Measurements from ENCODE around the gene PTPRN2.

Gene PTPRN2

DNA sequence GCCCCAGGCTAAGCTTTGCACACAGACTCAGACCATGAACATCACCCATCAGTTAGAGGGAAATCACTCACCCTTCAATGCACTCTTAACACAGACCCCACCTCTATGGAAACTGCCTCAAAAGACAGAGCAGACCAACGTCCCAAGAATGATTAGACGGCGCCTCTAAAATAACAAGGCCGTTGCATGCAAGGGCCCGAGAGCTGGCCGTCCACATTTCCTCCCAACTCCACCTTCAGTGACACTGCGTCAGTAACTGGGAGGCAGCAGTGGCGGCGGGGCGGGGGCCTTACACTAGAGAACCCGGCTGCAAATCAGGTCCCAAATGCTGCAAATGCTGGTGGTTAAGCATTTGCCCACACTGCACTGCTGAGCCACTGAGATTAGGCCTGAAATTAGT lies 115.0 kb downstream of the PTPRN2 start:
- no peak for DNase-seq (ENCODE audit: low read depth, low spot score)
- H3K4me3 ChIP-seq (ENCODE audit: low read depth, low read length) = no peak overlapping the region
- POLR2A ChIA-PET = no interaction called here
- TF ChIP-seq, protein P1, sequence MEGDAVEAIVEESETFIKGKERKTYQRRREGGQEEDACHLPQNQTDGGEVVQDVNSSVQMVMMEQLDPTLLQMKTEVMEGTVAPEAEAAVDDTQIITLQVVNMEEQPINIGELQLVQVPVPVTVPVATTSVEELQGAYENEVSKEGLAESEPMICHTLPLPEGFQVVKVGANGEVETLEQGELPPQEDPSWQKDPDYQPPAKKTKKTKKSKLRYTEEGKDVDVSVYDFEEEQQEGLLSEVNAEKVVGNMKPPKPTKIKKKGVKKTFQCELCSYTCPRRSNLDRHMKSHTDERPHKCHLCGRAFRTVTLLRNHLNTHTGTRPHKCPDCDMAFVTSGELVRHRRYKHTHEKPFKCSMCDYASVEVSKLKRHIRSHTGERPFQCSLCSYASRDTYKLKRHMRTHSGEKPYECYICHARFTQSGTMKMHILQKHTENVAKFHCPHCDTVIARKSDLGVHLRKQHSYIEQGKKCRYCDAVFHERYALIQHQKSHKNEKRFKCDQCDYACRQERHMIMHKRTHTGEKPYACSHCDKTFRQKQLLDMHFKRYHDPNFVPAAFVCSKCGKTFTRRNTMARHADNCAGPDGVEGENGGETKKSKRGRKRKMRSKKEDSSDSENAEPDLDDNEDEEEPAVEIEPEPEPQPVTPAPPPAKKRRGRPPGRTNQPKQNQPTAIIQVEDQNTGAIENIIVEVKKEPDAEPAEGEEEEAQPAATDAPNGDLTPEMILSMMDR (IDR thresholded peaks at IDR 0.05; ENCODE audit: insufficient read depth, low read length, missing control alignments) = no peak
- CTCF ChIA-PET = no interaction called here

DNA sequence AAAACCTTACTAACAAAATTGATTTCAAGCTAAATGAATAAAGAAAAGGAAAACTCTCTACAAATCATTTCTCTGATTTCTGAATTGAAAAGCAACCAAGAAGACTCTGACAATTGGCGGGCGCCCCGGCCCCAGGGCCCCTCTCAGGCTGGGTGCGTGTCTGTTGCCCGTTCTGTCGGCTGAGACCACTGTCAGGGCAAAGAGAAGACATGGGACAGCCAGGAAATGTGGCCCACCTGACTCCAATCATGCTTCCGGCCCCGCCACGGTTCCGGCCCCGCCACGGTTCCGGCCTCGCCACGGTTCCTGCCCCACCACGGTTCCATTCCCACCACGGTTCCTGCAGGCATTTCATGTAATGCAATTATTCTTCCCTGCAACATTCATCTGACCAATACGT lies 115.9 kb downstream of the PTPRN2 start:
- no peak overlapping the region for H3K4me3 ChIP-seq (ENCODE audit: low read depth, low read length)
- TF ChIP-seq, protein P1 (IDR thresholded peaks at IDR 0.05; ENCODE audit: insufficient read depth, low read length, missing control alignments) = no peak
- CTCF ChIA-PET = no interaction called here
- POLR2A ChIA-PET = no interaction called here
- no peak for DNase-seq (ENCODE audit: low read depth, low spot score)

DNA sequence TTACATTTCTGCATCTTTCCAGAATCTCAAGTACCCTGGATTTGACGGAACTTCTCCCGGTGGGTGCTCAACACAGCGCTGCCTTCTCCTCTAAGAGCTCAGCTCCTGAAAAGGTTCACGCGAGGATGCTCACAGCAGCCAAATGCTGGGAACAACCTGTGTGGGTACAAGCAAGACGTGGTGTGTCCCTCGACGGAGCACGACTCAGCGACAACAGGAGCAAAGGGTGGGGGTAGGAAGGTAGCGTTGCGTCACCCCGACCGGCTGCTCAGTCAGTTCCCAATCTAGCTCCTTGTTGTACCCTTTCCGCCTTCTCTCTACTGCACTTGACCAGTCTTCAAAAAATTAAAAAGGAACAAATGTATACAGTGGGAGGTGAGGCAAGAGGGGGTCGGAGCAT lies 117.3 kb downstream of the PTPRN2 start:
- no peak for DNase-seq (ENCODE audit: low read depth, low spot score)
- ChIA-PET CTCF (no interaction called here), POLR2A (interaction anchor here (0.7 kb wide), 1 partner anchor 112 kb away, joined by 3 read pairs; no protein-coding TSS in a partner anchor)
- H3K4me3 ChIP-seq (ENCODE audit: low read depth, low read length) = no peak overlapping the region
- TF ChIP-seq, protein P1 (IDR thresholded peaks at IDR 0.05; ENCODE audit: insufficient read depth, low read length, missing control alignments) = no peak

- no peak for DNase-seq (ENCODE audit: low read depth, low spot score)
- POLR2A ChIA-PET = interaction anchor here (0.7 kb wide), 1 partner anchor 112 kb away, joined by 3 read pairs; no protein-coding TSS in a partner anchor
- TF ChIP-seq, protein P1 (IDR thresholded peaks at IDR 0.05; ENCODE audit: insufficient read depth, low read length, missing control alignments) = no peak
- H3K4me3 ChIP-seq (ENCODE audit: low read depth, low read length) = no peak overlapping the region
- CTCF ChIA-PET = no interaction called here
Measured at GRCh38 chr7:158469396-158470051, 118.1 kb downstream of the PTPRN2 start.

- POLR2A ChIA-PET = no interaction called here
- H3K4me3 ChIP-seq (ENCODE audit: low read depth, low read length) = no peak overlapping the region
- DNase-seq (ENCODE audit: low read depth, low spot score) = no peak
- CTCF ChIA-PET = no interaction called here
- TF ChIP-seq, protein P1 (IDR thresholded peaks at IDR 0.05; ENCODE audit: insufficient read depth, low read length, missing control alignments) = no peak
Measured at GRCh38 chr7:158468700-158469296, 118.8 kb downstream of the PTPRN2 start.

- ChIA-PET CTCF (no interaction called here), POLR2A (no interaction called here)
- DNase-seq (ENCODE audit: low read depth, low spot score) = no peak
- TF ChIP-seq, protein P1 (IDR thresholded peaks at IDR 0.05; ENCODE audit: insufficient read depth, low read length, missing control alignments) = no peak
- no peak overlapping the region for H3K4me3 ChIP-seq (ENCODE audit: low read depth, low read length)
Measured at GRCh38 chr7:158468181-158468580, 119.4 kb downstream of the PTPRN2 start.

Measured in AG04449 (cell line).